A549 (cell line): ENCODE results near the gene NUTF2.

Experiments used
- CBX8 ChIP-seq: fragments of 200-600 bp; sonication (generic); IDR thresholded peaks from 2 replicates; pipeline ENCODE4 v1.6.1; 2016
- CEBPB ChIP-seq, 2 experiments: fragments of >200 bp in 1 of 2; sonication (Bioruptor Twin) in 1 of 2; formaldehyde crosslinking in 1 of 2; IDR thresholded peaks; 2 replicates each; pipeline ENCODE4 v1.6.1; 2012 to 2016
- CTCF ChIP-seq: fragments of >200 bp; sonication (Bioruptor Twin); formaldehyde crosslinking; IDR thresholded peaks from 3 replicates; pipeline ENCODE4 v1.5.1; 2016
- POLR2A ChIP-seq: IDR thresholded peaks from 2 replicates; pipeline ENCODE4 v1.6.1; 2012; ENCODE audit warnings: mild to moderate bottlenecking, low read length
- RAD21 ChIP-seq, 2 experiments: fragments of >200 bp in 1 of 2; sonication (Bioruptor Twin) in 1 of 2; formaldehyde crosslinking in 1 of 2; IDR thresholded peaks in 1 of 2; conservative IDR thresholded peaks in 1 of 2; 2 replicates in 1 of 2; 3 replicates in 1 of 2; pipeline ENCODE4 v1.6.1; 2012 to 2018; ENCODE audit warnings: inconsistent platforms in 1 of 2
- RNF2 ChIP-seq: fragments of 200-600 bp; sonication (generic); IDR thresholded peaks from 2 replicates; pipeline ENCODE4 v1.6.1; 2016; ENCODE audit warnings: low read depth, mild to moderate bottlenecking, antibody characterized with exemption, moderate library complexity, borderline replicate concordance
- ZFP36 ChIP-seq: fragments of 450-650 bp; IDR thresholded peaks from 2 replicates; pipeline ENCODE4 v1.6.1; 2014; ENCODE audit warnings: borderline replicate concordance; ENCODE audit not compliant: partially characterized antibody

- TF ChIP-seq CTCF = peak; percentile 36
- peak; percentile 43 to 65; a peak in 4 of 5 replicates for TF ChIP-seq RAD21 (conservative IDR thresholded peaks at IDR 0.05 in 1 of 2, IDR thresholded peaks at IDR 0.05 in 1 of 2)
- TF ChIP-seq RNF2 = no peak
- TF ChIP-seq CEBPB (IDR thresholded peaks at IDR 0.05) = no peak
- TF ChIP-seq POLR2A = no peak
- no peak for TF ChIP-seq ZFP36
- TF ChIP-seq CBX8 = no peak
Observed at GRCh38 chr16:67865318-67865717, 18.6 kb downstream of the NUTF2 start.
